Measurements from ENCODE around the gene RELCH. TPM values are rescaled to one million over a fixed set of nuclear protein-coding genes. Genes with fewer than 3 reads are reported as not detected.

RELCH gene
- total RNA-seq, 1 donor from 2014 or later, result 21.5 TPM

- no peak for DNase-seq (ENCODE audit: low read depth)
- no peak for TF ChIP-seq CTCF (IDR thresholded peaks at IDR 0.05; ENCODE audit: insufficient read depth, low read length, poor library complexity, severe bottlenecking)
- no peaks in the 10 kb centered on the region for H3K36me3 ChIP-seq (ENCODE audit: control insufficient read depth, insufficient read depth, low read length)
- H3K27me3 ChIP-seq (ENCODE audit: control insufficient read depth, insufficient read depth, low read length), result no peaks in the 10 kb centered on the region
- no peak overlapping the region for H3K4me3 ChIP-seq (ENCODE audit: low read depth, low read length)
Observed at GRCh38 chr18:62179213-62179612, 7.8 kb upstream of the RELCH start.

GRCh38 chr18:62182220-62182619 is 4.8 kb upstream of the RELCH start:
- H3K4me3 ChIP-seq (ENCODE audit: low read depth, low read length), result no peak overlapping the region
- H3K36me3 ChIP-seq (ENCODE audit: control insufficient read depth, insufficient read depth, low read length), result no peaks in the 10 kb centered on the region
- H3K27me3 ChIP-seq (ENCODE audit: control insufficient read depth, insufficient read depth, low read length), result no peaks in the 10 kb centered on the region
- no peak for DNase-seq (ENCODE audit: low read depth)
- TF ChIP-seq CTCF (IDR thresholded peaks at IDR 0.05; ENCODE audit: insufficient read depth, low read length, poor library complexity, severe bottlenecking), result no peak

GRCh38 chr18:62183578-62184195 is 3.4 kb upstream of the RELCH start:
- no peak for DNase-seq (ENCODE audit: low read depth)

GRCh38 chr18:62186499-62186773 is 619 bp upstream of the RELCH start:
- H3K4me3 ChIP-seq (ENCODE audit: low read depth, low read length), result peak overlapping the region; percentile 60
- no peaks in the 10 kb centered on the region for H3K36me3 ChIP-seq (ENCODE audit: control insufficient read depth, insufficient read depth, low read length)
- H3K27me3 ChIP-seq (ENCODE audit: control insufficient read depth, insufficient read depth, low read length), result no peaks in the 10 kb centered on the region
- TF ChIP-seq CTCF (IDR thresholded peaks at IDR 0.05; ENCODE audit: insufficient read depth, low read length, poor library complexity, severe bottlenecking), result no peak
- DNase-seq (ENCODE audit: low read depth), result no peak

More at GRCh38 chr18:62183578-62184195, 3.4 kb upstream of the RELCH start:
- H3K36me3 ChIP-seq (ENCODE audit: control insufficient read depth, insufficient read depth, low read length), result no peaks in the 10 kb centered on the region
- H3K4me3 ChIP-seq (ENCODE audit: low read depth, low read length), result no peak overlapping the region
- peak; percentile 93 for TF ChIP-seq CTCF (IDR thresholded peaks at IDR 0.05; ENCODE audit: insufficient read depth, low read length, poor library complexity, severe bottlenecking)
- no peaks in the 10 kb centered on the region for H3K27me3 ChIP-seq (ENCODE audit: control insufficient read depth, insufficient read depth, low read length)

GRCh38 chr18:62187543-62188510 is 772 bp downstream of the RELCH start:
- TF ChIP-seq CTCF (IDR thresholded peaks at IDR 0.05; ENCODE audit: insufficient read depth, low read length, poor library complexity, severe bottlenecking), result peak; percentile 29
- H3K4me3 ChIP-seq (ENCODE audit: low read depth, low read length), result peak overlapping the region; percentile 97
- no peaks in the 10 kb centered on the region for H3K36me3 ChIP-seq (ENCODE audit: control insufficient read depth, insufficient read depth, low read length)
- no peak for DNase-seq (ENCODE audit: low read depth)
- no peaks in the 10 kb centered on the region for H3K27me3 ChIP-seq (ENCODE audit: control insufficient read depth, insufficient read depth, low read length)
